HEK293 (cell line): ENCODE results near the gene CHST15.

ENCODE experiments used
- ELK4 ChIP-seq: IDR thresholded peaks from 2 replicates; pipeline ENCODE4 v1.6.1; 2011; ENCODE audit warnings: mild to moderate bottlenecking, low read depth, low read length, borderline replicate concordance
- GLIS2 ChIP-seq: fragments of 450-650 bp; formaldehyde crosslinking; IDR thresholded peaks from 2 replicates; pipeline ENCODE4 v1.5.1; 2016; ENCODE audit warnings: missing biosample characterization, missing genetic modification characterization
- HOXA7 ChIP-seq: sonication (generic); formaldehyde crosslinking; IDR thresholded peaks from 2 replicates; pipeline ENCODE4 v1.8.1; 2022; ENCODE audit warnings: missing genetic modification reagents, borderline replicate concordance
- OVOL3 ChIP-seq: fragments of 450-650 bp; formaldehyde crosslinking; IDR thresholded peaks from 2 replicates; pipeline ENCODE4 v1.5.1; 2016; ENCODE audit warnings: missing biosample characterization, missing genetic modification characterization
- PATZ1 ChIP-seq: fragments of 450-650 bp; formaldehyde crosslinking; IDR thresholded peaks from 2 replicates; pipeline ENCODE4 v1.5.1; 2016; ENCODE audit warnings: missing biosample characterization, missing genetic modification characterization
- RBAK ChIP-seq: fragments of 450-650 bp; formaldehyde crosslinking; IDR thresholded peaks from 2 replicates; pipeline ENCODE4 v1.5.1; 2016; ENCODE audit warnings: missing biosample characterization, missing genetic modification characterization
- YY1 ChIP-seq: fragments of 450-650 bp; formaldehyde crosslinking; IDR thresholded peaks from 2 replicates; pipeline ENCODE4 v1.5.1; 2018; ENCODE audit warnings: missing biosample characterization, missing genetic modification characterization
- ZBTB1 ChIP-seq: fragments of 450-650 bp; formaldehyde crosslinking; IDR thresholded peaks from 2 replicates; pipeline ENCODE4 v1.5.1; 2016; ENCODE audit warnings: missing biosample characterization, missing genetic modification characterization
- ZBTB10 ChIP-seq: fragments of 450-650 bp; formaldehyde crosslinking; IDR thresholded peaks from 2 replicates; pipeline ENCODE4 v1.5.1; 2016; ENCODE audit warnings: missing biosample characterization, missing genetic modification characterization
- ZNF148 ChIP-seq: fragments of 450-650 bp; formaldehyde crosslinking; IDR thresholded peaks from 2 replicates; pipeline ENCODE4 v1.5.0; 2017; ENCODE audit warnings: missing biosample characterization, missing genetic modification characterization, borderline replicate concordance
- ZNF169 ChIP-seq: fragments of 450-650 bp; formaldehyde crosslinking; IDR thresholded peaks from 2 replicates; pipeline ENCODE4 v1.5.1; 2016; ENCODE audit warnings: missing biosample characterization, missing genetic modification characterization
- ZNF174 ChIP-seq: fragments of 450-650 bp; formaldehyde crosslinking; IDR thresholded peaks from 2 replicates; pipeline ENCODE4 v1.5.0; 2017; ENCODE audit warnings: missing biosample characterization, mild to moderate bottlenecking, missing genetic modification characterization
- ZNF175 ChIP-seq: fragments of 450-650 bp; formaldehyde crosslinking; IDR thresholded peaks from 2 replicates; pipeline ENCODE4 v1.5.1; 2016; ENCODE audit warnings: missing biosample characterization, missing genetic modification characterization
- ZNF221 ChIP-seq: fragments of 450-650 bp; formaldehyde crosslinking; IDR thresholded peaks from 2 replicates; pipeline ENCODE4 v1.5.1; 2017; ENCODE audit warnings: missing biosample characterization, missing genetic modification characterization, borderline replicate concordance
- ZNF26 ChIP-seq: fragments of 450-650 bp; formaldehyde crosslinking; IDR thresholded peaks from 2 replicates; pipeline ENCODE4 v1.5.1; 2016; ENCODE audit warnings: missing biosample characterization, missing genetic modification characterization
- ZNF335 ChIP-seq: fragments of 450-650 bp; formaldehyde crosslinking; conservative IDR thresholded peaks from 2 replicates; pipeline ENCODE4 v1.5.1; 2016; ENCODE audit warnings: missing biosample characterization, missing genetic modification characterization
- ZNF350 ChIP-seq: fragments of 450-650 bp; formaldehyde crosslinking; IDR thresholded peaks from 2 replicates; pipeline ENCODE4 v1.5.0; 2017; ENCODE audit warnings: missing biosample characterization, mild to moderate bottlenecking, missing genetic modification characterization
- ZNF366 ChIP-seq: fragments of 450-650 bp; formaldehyde crosslinking; conservative IDR thresholded peaks from 2 replicates; pipeline ENCODE4 v1.5.1; 2016; ENCODE audit warnings: missing biosample characterization, missing genetic modification characterization
- ZNF391 ChIP-seq: fragments of 450-650 bp; formaldehyde crosslinking; IDR thresholded peaks from 2 replicates; pipeline ENCODE4 v1.5.1; 2016; ENCODE audit warnings: low read depth, missing biosample characterization, missing genetic modification characterization, borderline replicate concordance
- ZNF48 ChIP-seq: fragments of 450-650 bp; formaldehyde crosslinking; IDR thresholded peaks from 2 replicates; pipeline ENCODE4 v1.5.1; 2016; ENCODE audit warnings: missing biosample characterization, missing genetic modification characterization
- ZNF488 ChIP-seq: fragments of 450-650 bp; formaldehyde crosslinking; IDR thresholded peaks from 2 replicates; pipeline ENCODE4 v1.5.1; 2016; ENCODE audit warnings: missing biosample characterization, missing genetic modification characterization
- ZNF513 ChIP-seq: fragments of 450-650 bp; IDR thresholded peaks from 2 replicates; pipeline ENCODE4 v1.5.1; 2018; ENCODE audit warnings: missing biosample characterization, missing genetic modification characterization
- ZNF549 ChIP-seq: fragments of 450-650 bp; IDR thresholded peaks from 2 replicates; pipeline ENCODE4 v1.5.1; 2018; ENCODE audit warnings: missing biosample characterization, missing genetic modification characterization, mild to moderate bottlenecking, inconsistent platforms, moderate library complexity
- ZNF558 ChIP-seq: fragments of 450-650 bp; formaldehyde crosslinking; IDR thresholded peaks from 2 replicates; pipeline ENCODE4 v1.5.1; 2016; ENCODE audit warnings: missing biosample characterization, missing genetic modification characterization
- ZSCAN18 ChIP-seq: fragments of 450-650 bp; formaldehyde crosslinking; IDR thresholded peaks from 2 replicates; pipeline ENCODE4 v1.5.1; 2016; ENCODE audit warnings: missing biosample characterization, missing genetic modification characterization

CHST15 gene

GRCh38 chr10:124092860-124093773 lies at the start of gene CHST15 (continued):
- TF ChIP-seq ZNF350 (tag by site-specific recombination) (no peak), OVOL3 (no peak), ZNF175 (tag by site-specific recombination) (no peak), ZNF366 (no peak), GLIS2 (tag by site-specific recombination) (peak; percentile 87), ZSCAN18 (tag by site-specific recombination) (no peak), ZNF391 (tag by site-specific recombination) (no peak; the same call in 1 of the 2 replicates), ZNF558 (tag by site-specific recombination) (no peak), PATZ1 (tag by site-specific recombination) (peak; percentile 78), ZNF221 (tag by site-specific recombination) (no peak), HOXA7 (CRISPR knock-in tag) (no peak), ZNF174 (tag by site-specific recombination) (no peak), ELK4 (no peak), ZBTB10 (tag by site-specific recombination) (0 out of 2 replicates have a peak, but pooled peaks have one; percentile 19), ZNF26 (tag by site-specific recombination) (no peak), RBAK (tag by site-specific recombination) (no peak), ZBTB1 (tag by site-specific recombination) (no peak), ZNF335 (peak; percentile 79), ZNF488 (no peak), ZNF549 (tag by site-specific recombination) (no peak), ZNF169 (tag by site-specific recombination) (no peak), ZNF148 (tag by site-specific recombination) (no peak), ZNF48 (no peak), ZNF513 (tag by site-specific recombination) (no peak), YY1 (tag by site-specific recombination) (no peak)
